B cell (primary cell): ENCODE measurements around the gene TRAPPC14.

Experiments used
- EZH2 ChIP-seq: IDR thresholded peaks from 2 replicates; pipeline ENCODE4 v1.6.1; 2012; ENCODE audit warnings: borderline replicate concordance, low read depth, mild to moderate bottlenecking, moderate library complexity, low read length; ENCODE audit not compliant: insufficient read depth, poor library complexity, severe bottlenecking
- TF ChIP-seq, protein P1 (sequence below): fragments of 200-600 bp; IDR thresholded peaks from one replicate; pipeline ENCODE4 v1.8.0; 2022; ENCODE audit warnings: antibody characterized with exemption, mild to moderate bottlenecking

- TF ChIP-seq, protein P1, sequence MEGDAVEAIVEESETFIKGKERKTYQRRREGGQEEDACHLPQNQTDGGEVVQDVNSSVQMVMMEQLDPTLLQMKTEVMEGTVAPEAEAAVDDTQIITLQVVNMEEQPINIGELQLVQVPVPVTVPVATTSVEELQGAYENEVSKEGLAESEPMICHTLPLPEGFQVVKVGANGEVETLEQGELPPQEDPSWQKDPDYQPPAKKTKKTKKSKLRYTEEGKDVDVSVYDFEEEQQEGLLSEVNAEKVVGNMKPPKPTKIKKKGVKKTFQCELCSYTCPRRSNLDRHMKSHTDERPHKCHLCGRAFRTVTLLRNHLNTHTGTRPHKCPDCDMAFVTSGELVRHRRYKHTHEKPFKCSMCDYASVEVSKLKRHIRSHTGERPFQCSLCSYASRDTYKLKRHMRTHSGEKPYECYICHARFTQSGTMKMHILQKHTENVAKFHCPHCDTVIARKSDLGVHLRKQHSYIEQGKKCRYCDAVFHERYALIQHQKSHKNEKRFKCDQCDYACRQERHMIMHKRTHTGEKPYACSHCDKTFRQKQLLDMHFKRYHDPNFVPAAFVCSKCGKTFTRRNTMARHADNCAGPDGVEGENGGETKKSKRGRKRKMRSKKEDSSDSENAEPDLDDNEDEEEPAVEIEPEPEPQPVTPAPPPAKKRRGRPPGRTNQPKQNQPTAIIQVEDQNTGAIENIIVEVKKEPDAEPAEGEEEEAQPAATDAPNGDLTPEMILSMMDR, result no peak
- TF ChIP-seq EZH2, result no peak
These were observed 30.5 kb upstream of the TRAPPC14 start for GRCh38 chr7:100189061-100189460.
